Measurements from ENCODE around the gene AREL1. TPM values are rescaled to one million over a fixed set of nuclear protein-coding genes. Genes with fewer than 3 reads are reported as not detected.

Gene AREL1
- total and polyA plus RNA-seq, 10 donors: 5.9 to 54.7 (median 39.8) TPM

- Histone ChIP-seq H3K27ac (no peak overlapping the region), H3K4me1 (peaks cover 20 to 90% (median 63%) of the 10 kb centered on the region in 6 donors), H3K4me3 (no peak overlapping the region), H3K36me3 (no peaks in the 10 kb centered on the region), H3K27me3 (replicated peaks in 1 of 7) (peaks cover 0 to 40% (median 18%) of the 10 kb centered on the region in 7 donors), H3K9me3 (no peaks in the 10 kb centered on the region)
- WGBS, 5 donors: 63 to 76% (median 67%) methylated on average over 6 to 8 of the region's 8 CpGs
- intact Hi-C loops (cut with DNase I; ENCODE audit: low total_unique reads): loop anchor here (5.0 to 10.0 kb wide), 2 partner anchors 113 to 190 kb away; no protein-coding TSS in a partner anchor
- no peak for DNase-seq
- TF ChIP-seq POLR2A (IDR thresholded peaks at IDR 0.05): no peak
- peak in 1 of 11 experiments; percentile 15 for TF ChIP-seq CTCF (IDR thresholded peaks at IDR 0.05 in 8 of 11, conservative IDR thresholded peaks at IDR 0.05 in 3 of 11)
Observed at GRCh38 chr14:74614508-74615495, 98.1 kb downstream of the AREL1 start.

DNA sequence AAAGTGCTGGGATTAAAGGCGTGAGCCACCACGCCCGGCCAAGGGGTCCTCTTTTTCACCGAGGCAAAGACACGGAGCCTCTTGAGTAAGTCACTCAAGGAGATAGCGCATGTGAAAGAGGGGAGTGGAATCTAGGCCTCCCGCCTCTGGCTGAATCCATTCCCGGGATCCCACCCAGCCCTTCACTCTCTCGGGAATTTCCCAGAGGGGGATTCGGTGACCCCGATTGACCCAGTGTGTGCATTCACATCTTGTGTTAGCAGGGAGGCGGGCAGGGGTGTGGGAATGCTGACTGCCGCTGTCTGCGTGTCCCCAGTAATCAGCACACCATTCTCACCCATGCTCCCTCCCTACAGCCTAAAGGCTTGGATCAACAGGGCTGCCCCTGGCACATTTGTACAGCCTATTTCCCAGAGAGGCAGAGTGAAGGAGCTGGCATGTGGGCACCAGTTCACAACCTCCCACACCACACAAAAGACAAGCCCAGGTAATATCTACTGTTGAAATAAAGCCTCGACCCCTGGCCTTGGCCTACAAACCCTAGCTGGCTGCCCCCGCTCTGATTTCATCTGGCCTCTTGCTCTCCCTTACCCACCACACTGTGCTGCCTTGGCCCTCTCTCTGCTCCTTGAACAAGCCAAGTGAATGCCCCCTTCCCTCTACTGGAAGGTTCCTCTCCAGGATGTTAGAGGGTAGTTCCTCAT lies 99.5 kb downstream of the AREL1 start:
- peaks cover 13 to 87% (median 59%) of the 10 kb centered on the region in 6 donors for H3K4me1 ChIP-seq
- TF ChIP-seq CTCF (IDR thresholded peaks at IDR 0.05 in 8 of 11, conservative IDR thresholded peaks at IDR 0.05 in 3 of 11) (no peak), POLR2A (IDR thresholded peaks at IDR 0.05) (no peak), POLR2AphosphoS5 (IDR thresholded peaks at IDR 0.05) (no peak)
- intact Hi-C loops (cut with DNase I; ENCODE audit: low total_unique reads): loop anchor here (5.0 to 10.0 kb wide), 2 partner anchors 111 to 191 kb away; no protein-coding TSS in a partner anchor
- peaks cover 0 to 40% (median 18%) of the 10 kb centered on the region in 7 donors for H3K27me3 ChIP-seq (replicated peaks in 1 of 7)
- WGBS, 5 donors: 76 to 79% (median 77%) methylated on average over 15 to 16 of the region's 16 CpGs
- H3K27ac ChIP-seq: no peak overlapping the region
- peak; percentile 79 for DNase-seq
- no peaks in the 10 kb centered on the region for H3K36me3 ChIP-seq
- H3K9me3 ChIP-seq: no peaks in the 10 kb centered on the region
- peak overlapping the region in 1 of 8 donors; percentile 96 for H3K4me3 ChIP-seq

DNA sequence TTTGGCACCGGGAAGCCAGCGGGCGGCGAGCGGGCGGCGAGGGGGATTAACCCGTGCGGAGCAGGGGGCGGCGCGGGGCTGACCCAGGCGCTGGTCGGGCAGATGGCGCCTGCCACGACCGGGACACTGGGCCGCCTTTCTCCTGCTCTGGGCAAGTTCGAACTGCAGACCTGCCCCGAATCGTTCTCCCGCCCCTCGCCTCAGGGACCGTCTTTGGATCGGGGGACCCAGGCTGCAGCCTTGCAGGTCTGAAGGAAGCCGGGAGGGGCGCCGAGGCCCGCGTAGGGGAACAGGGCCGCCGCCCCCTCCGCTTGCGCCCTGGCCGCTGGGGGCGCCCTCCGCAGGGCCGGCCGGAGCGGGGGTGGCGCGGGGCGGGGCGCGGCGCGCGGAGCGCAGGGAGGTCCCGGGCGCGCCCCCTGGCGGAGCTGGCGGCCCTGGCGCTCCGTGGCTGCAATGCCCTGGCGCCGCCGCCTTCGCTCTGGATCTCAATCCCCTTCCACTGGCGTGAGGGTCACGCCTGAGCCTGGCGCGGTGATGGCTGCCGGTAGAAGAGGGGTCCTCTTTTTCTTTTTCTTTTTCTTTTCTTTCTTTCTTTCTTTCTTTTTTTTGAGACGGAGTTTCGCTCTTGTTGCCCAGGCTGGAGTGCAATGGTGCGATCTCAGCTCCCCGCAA lies 100.4 kb downstream of the AREL1 start:
- peaks cover 0 to 40% (median 18%) of the 10 kb centered on the region in 7 donors for H3K27me3 ChIP-seq (replicated peaks in 1 of 7)
- TF ChIP-seq CTCF (IDR thresholded peaks at IDR 0.05 in 8 of 11, conservative IDR thresholded peaks at IDR 0.05 in 3 of 11) (peak; percentile 27 to 91 (median 66)), POLR2AphosphoS5 (IDR thresholded peaks at IDR 0.05) (peak; percentile 15 to 65 (median 28)), POLR2A (IDR thresholded peaks at IDR 0.05) (no peak)
- peak overlapping the region in 3 of 8 donors; percentile 55 to 74 (median 57) for H3K27ac ChIP-seq
- no peaks in the 10 kb centered on the region for H3K36me3 ChIP-seq
- H3K4me3 ChIP-seq: peak overlapping the region; percentile 66 to 96 (median 80)
- peaks cover 13 to 78% (median 50%) of the 10 kb centered on the region in 6 donors for H3K4me1 ChIP-seq
- WGBS, 5 donors: 5 to 20% (median 7%) methylated on average over 17 to 69 of the region's 69 CpGs
- intact Hi-C loops (cut with DNase I; ENCODE audit: low total_unique reads): loop anchor here (5.0 to 10.0 kb wide), 2 partner anchors 110 to 192 kb away; no protein-coding TSS in a partner anchor
- no peaks in the 10 kb centered on the region for H3K9me3 ChIP-seq
- peak; percentile 96 for DNase-seq
